A549 (cell line): Measurements from ENCODE around the gene SLIT1.

ENCODE experiments used
- CEBPB ChIP-seq, 2 experiments: fragments of >200 bp in 1 of 2; sonication (Bioruptor Twin) in 1 of 2; formaldehyde crosslinking in 1 of 2; IDR thresholded peaks; 2 replicates each; pipeline ENCODE4 v1.6.1; 2012 to 2016
- FOSL2 ChIP-seq, 2 experiments: fragments of 450-650 bp in 1 of 2; fragments of >200 bp in 1 of 2; sonication (Bioruptor Twin) in 1 of 2; formaldehyde crosslinking; IDR thresholded peaks; 2 replicates each; pipeline versions ENCODE4 v1.5.0 to v1.6.1; 2016 to 2020; ENCODE audit warnings: mild to moderate bottlenecking in 1 of 2, moderate library complexity in 1 of 2
- JUNB ChIP-seq: fragments of >200 bp; sonication (Bioruptor Twin); formaldehyde crosslinking; IDR thresholded peaks from 2 replicates; pipeline ENCODE4 v1.6.1; 2016
- MAZ ChIP-seq: fragments of 150-350 bp; IDR thresholded peaks from 2 replicates; pipeline ENCODE4 v1.6.1; 2014; ENCODE audit warnings: antibody characterized with exemption, low read depth, low read length, borderline replicate concordance
- POLR2A ChIP-seq: IDR thresholded peaks from 2 replicates; pipeline ENCODE4 v1.6.1; 2012; ENCODE audit warnings: mild to moderate bottlenecking, low read length
- ZC3H11A ChIP-seq: fragments of 450-650 bp; IDR thresholded peaks from 2 replicates; pipeline ENCODE4 v1.6.1; 2014; ENCODE audit warnings: antibody characterized with exemption, mild to moderate bottlenecking
- TF ChIP-seq, protein P1 (sequence below): fragments of 150-350 bp; IDR thresholded peaks from 2 replicates; pipeline ENCODE4 v1.6.1; 2014; ENCODE audit warnings: low read depth, mild to moderate bottlenecking, low read length
- TF ChIP-seq, protein P2 (sequence below): fragments of >200 bp; sonication (Bioruptor Twin); formaldehyde crosslinking; IDR thresholded peaks from 3 replicates; pipeline ENCODE4 v1.5.1; 2016

DNA sequence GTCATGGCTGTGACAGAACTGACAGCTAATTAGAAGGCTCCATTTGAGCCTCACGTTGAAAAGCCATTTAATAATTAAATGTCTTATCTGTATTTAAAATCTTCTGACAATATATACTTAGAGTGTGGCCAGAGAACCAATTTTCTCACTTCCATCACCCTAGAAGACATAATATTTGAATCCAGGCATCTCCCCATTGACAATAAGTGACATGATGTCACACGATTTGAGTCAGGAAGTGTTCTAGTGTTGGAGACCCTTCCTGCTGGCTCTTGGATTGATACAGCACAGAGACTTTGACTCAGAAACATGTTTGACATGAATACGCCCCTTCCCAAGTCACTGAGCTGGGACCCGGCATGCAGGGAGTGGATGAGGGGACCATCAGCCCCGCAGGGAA, 85.9 kb downstream of the SLIT1 start:
- TF ChIP-seq JUNB: no peak
- TF ChIP-seq, protein P1, sequence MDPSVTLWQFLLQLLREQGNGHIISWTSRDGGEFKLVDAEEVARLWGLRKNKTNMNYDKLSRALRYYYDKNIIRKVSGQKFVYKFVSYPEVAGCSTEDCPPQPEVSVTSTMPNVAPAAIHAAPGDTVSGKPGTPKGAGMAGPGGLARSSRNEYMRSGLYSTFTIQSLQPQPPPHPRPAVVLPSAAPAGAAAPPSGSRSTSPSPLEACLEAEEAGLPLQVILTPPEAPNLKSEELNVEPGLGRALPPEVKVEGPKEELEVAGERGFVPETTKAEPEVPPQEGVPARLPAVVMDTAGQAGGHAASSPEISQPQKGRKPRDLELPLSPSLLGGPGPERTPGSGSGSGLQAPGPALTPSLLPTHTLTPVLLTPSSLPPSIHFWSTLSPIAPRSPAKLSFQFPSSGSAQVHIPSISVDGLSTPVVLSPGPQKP: no peak
- TF ChIP-seq, protein P2, sequence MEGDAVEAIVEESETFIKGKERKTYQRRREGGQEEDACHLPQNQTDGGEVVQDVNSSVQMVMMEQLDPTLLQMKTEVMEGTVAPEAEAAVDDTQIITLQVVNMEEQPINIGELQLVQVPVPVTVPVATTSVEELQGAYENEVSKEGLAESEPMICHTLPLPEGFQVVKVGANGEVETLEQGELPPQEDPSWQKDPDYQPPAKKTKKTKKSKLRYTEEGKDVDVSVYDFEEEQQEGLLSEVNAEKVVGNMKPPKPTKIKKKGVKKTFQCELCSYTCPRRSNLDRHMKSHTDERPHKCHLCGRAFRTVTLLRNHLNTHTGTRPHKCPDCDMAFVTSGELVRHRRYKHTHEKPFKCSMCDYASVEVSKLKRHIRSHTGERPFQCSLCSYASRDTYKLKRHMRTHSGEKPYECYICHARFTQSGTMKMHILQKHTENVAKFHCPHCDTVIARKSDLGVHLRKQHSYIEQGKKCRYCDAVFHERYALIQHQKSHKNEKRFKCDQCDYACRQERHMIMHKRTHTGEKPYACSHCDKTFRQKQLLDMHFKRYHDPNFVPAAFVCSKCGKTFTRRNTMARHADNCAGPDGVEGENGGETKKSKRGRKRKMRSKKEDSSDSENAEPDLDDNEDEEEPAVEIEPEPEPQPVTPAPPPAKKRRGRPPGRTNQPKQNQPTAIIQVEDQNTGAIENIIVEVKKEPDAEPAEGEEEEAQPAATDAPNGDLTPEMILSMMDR: no peak
- TF ChIP-seq ZC3H11A: no peak
- TF ChIP-seq MAZ: no peak
- no peak for TF ChIP-seq CEBPB (IDR thresholded peaks at IDR 0.05)
- TF ChIP-seq POLR2A: no peak
- TF ChIP-seq FOSL2 (IDR thresholded peaks at IDR 0.05): no peak
- TF ChIP-seq FOSL2 (CRISPR knock-in tag; IDR thresholded peaks at IDR 0.05): no peak
